GM08714 (cell line): Measurements from ENCODE around the gene EXD2.

ENCODE experiments used
- H3K4me3 ChIP-seq: fragments of 200-500 bp; sonication (Bioruptor generic); 2 replicates; pipeline ENCODE4 v1.5.1; 2014; ENCODE audit warnings: mild to moderate bottlenecking, low read length, inconsistent platforms
- ZNF274 ChIP-seq: IDR thresholded peaks from 2 replicates; pipeline ENCODE4 v1.6.1; 2012; ENCODE audit warnings: mild to moderate bottlenecking, low read depth, low read length

Gene EXD2

GRCh38 chr14:69231486-69231885, 40.2 kb downstream of the EXD2 start:
- TF ChIP-seq ZNF274 = no peak

GRCh38 chr14:69232388-69232787, 41.1 kb downstream of the EXD2 start:
- TF ChIP-seq ZNF274 = no peak
- H3K4me3 ChIP-seq = no peak overlapping the region

More at GRCh38 chr14:69231486-69231885, 40.2 kb downstream of the EXD2 start:
- H3K4me3 ChIP-seq = no peak overlapping the region

GRCh38 chr14:69234106-69234505, 42.8 kb downstream of the EXD2 start:
- TF ChIP-seq ZNF274 = no peak
- H3K4me3 ChIP-seq = no peak overlapping the region

GRCh38 chr14:69235708-69236107, 44.4 kb downstream of the EXD2 start:
- TF ChIP-seq ZNF274 = no peak
- H3K4me3 ChIP-seq = no peak overlapping the region

- no peak overlapping the region for H3K4me3 ChIP-seq
- no peak for TF ChIP-seq ZNF274
Observed at GRCh38 chr14:69237142-69237541, 45.8 kb downstream of the EXD2 start.

- TF ChIP-seq ZNF274 = no peak
Observed at GRCh38 chr14:69237584-69237983, 46.3 kb downstream of the EXD2 start.

GRCh38 chr14:69238883-69239282, 47.6 kb downstream of the EXD2 start:
- H3K4me3 ChIP-seq = no peak overlapping the region
- TF ChIP-seq ZNF274 = no peak

More at GRCh38 chr14:69237584-69237983, 46.3 kb downstream of the EXD2 start:
- H3K4me3 ChIP-seq = no peak overlapping the region

- TF ChIP-seq ZNF274 = no peak
Observed at GRCh38 chr14:69240527-69241173, 49.4 kb downstream of the EXD2 start.

GRCh38 chr14:69241577-69241976, 50.3 kb downstream of the EXD2 start:
- no peak overlapping the region for H3K4me3 ChIP-seq
- no peak for TF ChIP-seq ZNF274

More at GRCh38 chr14:69240527-69241173, 49.4 kb downstream of the EXD2 start:
- H3K4me3 ChIP-seq = no peak overlapping the region

GRCh38 chr14:69242311-69243224, 51.3 kb downstream of the EXD2 start:
- no peak for TF ChIP-seq ZNF274
- no peak overlapping the region for H3K4me3 ChIP-seq

- no peak overlapping the region for H3K4me3 ChIP-seq
- no peak for TF ChIP-seq ZNF274
Observed at GRCh38 chr14:69244946-69245345, 53.6 kb downstream of the EXD2 start.

- no peak for TF ChIP-seq ZNF274
- H3K4me3 ChIP-seq = no peak overlapping the region
Observed at GRCh38 chr14:69246331-69246730, 55.0 kb downstream of the EXD2 start.

GRCh38 chr14:69247676-69248440, 56.6 kb downstream of the EXD2 start:
- no peak for TF ChIP-seq ZNF274
- no peak overlapping the region for H3K4me3 ChIP-seq

GRCh38 chr14:69249603-69250002, 58.3 kb downstream of the EXD2 start:
- H3K4me3 ChIP-seq = no peak overlapping the region
- TF ChIP-seq ZNF274 = no peak

- no peak overlapping the region for H3K4me3 ChIP-seq
- TF ChIP-seq ZNF274 = no peak
Observed at GRCh38 chr14:69252851-69253250, 61.6 kb downstream of the EXD2 start.
